GM20431 (cell line): ENCODE results near the gene EZR.
"Not testable (repeated sequence)": the region's sequence is repeated elsewhere in the genome, so short reads cannot be mapped to it uniquely, and the experiment has no call there.

Source experiments
- in situ Hi-C: fragments of 300-500 bp; cut with MseI, MboI; formaldehyde crosslinking; loops from one replicate; pipeline ENCODE4 v1.15.0; 2020; ENCODE audit warnings: low sequenced_read_pairs; ENCODE audit not compliant: unreplicated experiment

The EZR gene

DNA sequence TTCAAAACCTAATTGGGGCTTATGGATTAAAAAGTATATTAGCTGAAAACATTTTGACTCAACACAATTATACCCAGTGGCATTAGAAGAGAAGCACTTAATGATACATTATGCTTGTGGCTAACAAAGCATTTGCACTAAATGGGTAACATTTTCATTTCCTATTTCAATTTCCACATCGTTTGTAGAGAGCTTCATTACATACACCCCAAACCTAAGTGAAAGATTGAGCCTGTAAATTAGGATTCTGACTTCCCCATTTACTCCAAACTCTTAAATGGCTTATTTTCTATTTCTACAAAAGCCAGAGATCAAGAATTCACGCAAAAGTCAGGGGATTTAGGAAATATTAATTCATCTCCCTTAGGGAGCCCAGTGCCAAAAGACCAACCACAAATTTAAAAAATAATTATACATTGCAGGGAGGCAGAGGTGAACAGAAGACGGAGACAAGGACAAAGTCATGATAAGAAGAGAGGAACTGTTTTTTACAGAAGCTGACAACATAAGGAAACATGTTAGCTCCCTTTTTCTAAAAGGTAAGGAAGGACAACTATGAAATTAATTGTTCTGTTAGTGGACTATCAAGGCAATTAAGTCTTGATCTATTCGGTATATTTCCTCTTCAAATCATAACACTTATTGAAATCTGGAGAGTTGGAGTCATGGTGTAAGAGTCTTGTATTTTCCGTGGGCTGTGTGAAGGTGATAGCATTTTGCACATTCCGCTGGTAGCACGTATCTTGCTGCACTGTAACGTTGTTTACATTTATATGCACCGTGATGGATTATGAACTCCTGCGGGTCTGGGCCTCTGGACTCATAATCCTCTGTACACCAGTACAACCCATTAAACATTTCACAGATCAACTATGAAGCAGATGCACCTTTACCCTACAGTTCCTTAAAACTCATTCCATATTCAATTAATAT is 24.8 kb upstream of the EZR start:
- in situ Hi-C loops = no loop called here

DNA sequence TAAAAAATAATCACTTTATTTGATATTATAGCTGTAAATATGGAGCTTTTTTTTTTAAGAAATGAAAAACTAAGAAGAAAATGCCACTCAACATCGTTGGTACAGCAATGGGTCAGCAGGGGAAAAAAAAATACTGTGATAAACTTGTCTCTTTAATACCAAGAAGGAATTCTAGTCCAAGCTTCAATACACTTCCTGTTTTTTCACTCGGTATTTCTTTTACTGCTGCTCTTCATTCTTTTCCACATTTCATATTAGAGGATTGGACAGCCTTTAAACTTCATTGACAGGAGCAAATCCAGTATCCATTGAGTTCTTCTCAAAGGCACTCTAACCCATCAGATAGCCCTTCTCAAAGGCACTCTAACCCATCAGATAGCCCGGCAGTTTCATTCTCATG is 22.2 kb upstream of the EZR start:
- in situ Hi-C loops = no loop called here

GRCh38 chr6:158840465-158840864 is 21.3 kb upstream of the EZR start:
- in situ Hi-C loops = no loop called here

DNA sequence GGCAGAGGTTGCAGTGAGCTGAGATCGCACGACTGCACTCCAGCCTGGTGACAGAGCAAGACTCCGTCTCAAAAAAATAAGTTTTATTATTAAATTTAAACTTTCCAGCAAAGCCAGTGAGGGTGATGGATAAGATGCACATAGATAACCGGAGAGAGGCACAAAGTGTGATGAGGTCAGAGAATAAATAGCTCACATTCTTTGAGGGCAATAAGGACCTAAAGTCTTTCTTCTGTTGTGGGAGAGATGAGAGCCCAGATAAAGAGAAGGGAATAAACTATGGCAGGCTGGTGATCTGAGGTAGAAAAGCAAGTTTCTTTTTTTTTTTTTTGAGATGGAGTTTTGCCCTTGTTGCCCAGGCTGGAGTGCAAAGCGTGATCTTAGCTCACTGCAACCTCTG is 20.6 kb upstream of the EZR start:
- in situ Hi-C loops = no loop called here

GRCh38 chr6:158838790-158839189 is 19.6 kb upstream of the EZR start:
- in situ Hi-C loops = not testable (repeated sequence)

- in situ Hi-C loops = no loop called here
Observed at GRCh38 chr6:158837684-158838625, 18.8 kb upstream of the EZR start.

- in situ Hi-C loops = no loop called here
Observed at GRCh38 chr6:158836625-158837311, 17.6 kb upstream of the EZR start.

- in situ Hi-C loops = no loop called here
Observed at GRCh38 chr6:158835616-158836221, 16.6 kb upstream of the EZR start.

- in situ Hi-C loops = no loop called here
Observed at GRCh38 chr6:158834675-158835385, 15.7 kb upstream of the EZR start.

DNA sequence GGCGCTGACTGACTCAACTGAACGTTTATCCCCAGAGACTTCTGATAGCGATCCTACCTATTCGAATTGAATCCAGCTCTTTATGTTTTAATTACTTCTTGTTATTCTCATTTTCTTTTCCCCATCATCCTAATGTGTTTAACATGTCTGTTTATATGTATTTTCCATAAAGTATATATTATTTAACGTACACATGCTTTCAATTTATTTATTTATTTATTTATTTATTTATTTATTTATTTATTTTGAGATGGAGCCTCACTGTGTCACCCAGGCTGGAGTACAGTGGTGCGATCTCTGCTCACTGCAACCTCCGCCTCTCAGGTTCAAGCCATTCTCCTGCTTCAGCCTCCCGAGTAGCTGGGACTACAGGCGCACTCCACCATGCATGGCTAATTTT is 13.6 kb upstream of the EZR start:
- in situ Hi-C loops = not testable (repeated sequence)

DNA sequence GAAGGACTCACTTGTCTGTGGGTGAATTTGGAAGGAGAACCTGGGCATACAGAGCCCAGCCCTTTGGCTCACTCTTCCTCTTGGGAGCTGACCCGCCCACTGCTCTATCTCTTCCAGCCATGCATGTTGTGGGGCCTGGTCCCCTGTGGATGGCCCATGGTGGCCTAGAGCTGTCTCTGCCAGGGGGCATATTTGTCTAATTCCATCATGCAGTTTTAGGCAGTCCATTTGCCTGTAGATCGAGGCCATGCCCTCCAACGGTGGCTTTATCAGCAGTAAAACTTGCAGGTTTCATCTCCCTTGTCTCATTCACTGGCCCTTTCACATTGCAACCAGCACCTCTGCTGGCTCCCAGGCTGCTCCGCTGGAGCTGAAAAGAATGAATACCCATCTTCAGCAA is 12.9 kb upstream of the EZR start:
- in situ Hi-C loops = no loop called here

- in situ Hi-C loops = no loop called here
Observed at GRCh38 chr6:158831571-158831970, 12.4 kb upstream of the EZR start.

DNA sequence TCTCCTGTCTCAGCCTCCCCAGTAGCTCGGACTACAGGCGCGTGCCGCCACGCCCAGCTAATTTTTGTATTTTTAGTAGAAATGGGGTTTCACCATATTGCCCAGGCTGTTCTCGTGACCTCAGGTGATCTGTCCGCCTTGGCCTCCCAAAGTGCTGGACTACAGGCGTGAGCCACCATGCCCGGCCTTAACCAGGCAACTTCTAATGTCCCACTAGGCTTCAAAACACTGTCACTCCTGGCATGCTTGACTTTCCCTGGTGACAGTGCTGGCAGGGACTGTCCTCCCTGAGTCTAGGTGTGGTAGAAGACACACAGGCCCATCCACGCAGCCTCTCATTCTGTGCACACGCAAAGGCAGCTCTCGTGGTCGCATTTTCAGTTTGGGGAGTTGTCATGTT is 11.6 kb upstream of the EZR start:
- in situ Hi-C loops = no loop called here

GRCh38 chr6:158828807-158829206 is 9.6 kb upstream of the EZR start:
- in situ Hi-C loops = no loop called here

DNA sequence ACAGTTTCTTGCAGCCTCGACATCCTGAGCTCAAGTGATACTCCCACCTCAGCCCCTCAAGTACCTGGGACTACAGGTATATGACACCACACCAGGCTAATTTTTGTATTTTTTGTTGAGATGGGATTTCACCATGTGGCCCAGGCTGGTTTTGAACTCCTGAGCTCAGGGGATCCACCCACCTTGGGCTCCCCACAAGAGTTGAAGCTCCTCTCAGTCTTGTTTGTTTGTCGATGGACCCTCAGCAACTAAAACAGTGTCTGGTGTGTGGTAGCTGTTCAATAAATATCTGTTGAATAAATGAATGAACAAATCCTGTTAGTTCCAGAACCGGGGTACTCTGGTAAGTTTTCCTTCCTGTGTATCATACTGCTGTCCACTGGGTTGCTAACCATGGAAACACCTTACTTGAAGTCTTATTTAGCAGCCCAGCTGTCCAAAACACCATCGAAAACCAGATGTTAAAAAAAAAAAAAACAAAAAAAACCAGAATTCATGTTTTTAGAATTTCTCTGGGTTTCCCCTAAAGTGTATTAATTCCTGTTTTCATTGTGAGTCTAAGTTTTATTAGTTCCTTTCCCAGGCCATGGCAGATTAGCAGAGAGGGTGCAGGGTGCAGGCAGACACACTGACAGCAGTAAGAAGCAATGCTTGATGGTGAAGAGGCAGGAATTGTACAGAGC is 7.8 kb upstream of the EZR start:
- in situ Hi-C loops = no loop called here

DNA sequence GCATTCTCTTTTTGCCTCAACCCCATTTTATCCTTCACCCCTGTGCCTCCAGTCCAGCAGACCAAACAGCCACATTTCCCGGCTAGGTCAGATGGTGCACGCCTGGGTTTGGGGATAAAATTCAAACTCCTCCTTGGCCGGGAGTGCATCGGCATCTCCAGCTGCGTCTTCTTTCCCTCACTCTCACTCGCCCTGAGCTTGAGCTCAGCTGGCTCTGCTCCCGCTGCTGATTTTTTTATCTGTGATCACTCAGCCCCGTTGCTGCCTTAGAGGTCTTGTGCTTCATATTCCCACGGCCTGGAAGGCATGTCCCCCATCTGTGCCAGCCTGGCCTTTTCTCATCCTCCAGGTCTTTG is 6.8 kb upstream of the EZR start:
- in situ Hi-C loops = no loop called here

DNA sequence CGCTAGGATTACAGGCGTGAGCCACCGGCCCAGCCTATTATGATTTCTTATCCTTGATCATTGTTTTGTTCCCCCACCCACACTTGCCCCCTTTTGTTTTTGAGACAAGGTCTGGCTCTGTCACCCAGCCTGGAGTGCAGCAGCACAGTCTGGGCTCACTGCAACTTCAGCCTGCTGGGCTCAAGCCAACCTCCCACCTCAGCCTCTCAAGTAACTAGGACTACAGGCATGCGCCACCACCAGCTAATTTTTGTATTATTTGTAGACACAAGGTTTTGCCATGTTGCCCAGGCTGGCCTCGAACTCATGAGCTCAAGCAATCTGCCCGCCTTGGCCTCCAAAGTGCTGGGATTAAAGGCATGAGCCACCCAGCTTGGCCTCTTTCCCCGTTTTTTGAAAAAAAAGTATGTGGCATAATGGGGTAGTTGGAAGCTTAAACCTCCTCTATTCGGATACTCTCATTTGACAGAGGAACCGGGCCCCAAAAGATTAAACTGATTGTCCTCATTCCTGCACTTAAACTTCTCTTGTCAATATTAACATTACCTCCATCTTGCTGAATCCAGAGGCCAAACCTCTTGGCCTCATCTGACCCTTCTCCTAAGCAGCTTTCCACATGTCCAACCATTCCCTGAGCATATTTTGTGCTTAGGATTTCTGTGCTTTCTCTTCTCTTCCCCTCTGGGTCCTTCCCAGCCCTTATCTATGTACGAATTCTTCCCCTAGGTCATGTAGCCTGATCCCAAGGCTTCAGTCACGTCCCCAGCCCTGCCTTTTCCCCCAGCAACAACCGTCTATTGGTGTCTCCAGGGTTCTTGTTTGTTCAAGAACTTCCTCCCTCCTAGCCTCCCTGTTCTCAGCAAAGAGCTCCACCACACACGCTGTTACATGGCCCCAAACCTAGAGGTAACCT is 6.1 kb upstream of the EZR start:
- in situ Hi-C loops = no loop called here

DNA sequence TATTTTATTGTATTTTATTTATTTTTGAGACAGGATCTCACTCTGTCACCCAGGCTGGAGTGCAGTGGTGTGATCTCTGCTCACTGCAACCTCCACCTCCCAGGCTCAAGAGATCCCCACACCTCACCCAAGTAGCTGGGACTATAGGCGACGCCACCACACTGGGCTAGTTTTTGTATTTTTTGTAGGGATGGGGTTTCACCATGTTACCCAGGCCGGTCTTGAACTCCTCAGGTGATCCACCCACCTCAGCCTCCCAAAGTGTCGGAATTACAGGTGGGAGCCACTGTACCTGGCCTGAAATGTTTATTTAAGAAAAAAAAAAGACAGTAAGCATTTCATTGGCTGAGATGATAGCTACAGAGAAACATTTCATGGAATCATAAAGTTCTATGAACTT is 4.4 kb upstream of the EZR start:
- in situ Hi-C loops = not testable (repeated sequence)
